Mammary epithelial cell (primary cell): Measurements from ENCODE around the gene ZC3H4.

Experiments used
- EZH2 ChIP-seq: IDR thresholded peaks from 2 replicates; pipeline ENCODE4 v1.6.1; 2012; ENCODE audit warnings: low read length, inconsistent platforms, borderline replicate concordance
- TF ChIP-seq, protein P1 (sequence below), 2 donors: IDR thresholded peaks in 1 of 2; conservative IDR thresholded peaks in 1 of 2; 2 replicates each; pipeline ENCODE4 v1.5.1; 2011 to 2012; ENCODE audit warnings: inconsistent platforms in 2 of 2, low read length in 2 of 2, mild to moderate bottlenecking in 2 of 2, control low read depth in 1 of 2, low read depth in 1 of 2; ENCODE audit not compliant: insufficient read depth in 1 of 2; ENCODE audit errors: extremely low read depth in 1 of 2

DNA sequence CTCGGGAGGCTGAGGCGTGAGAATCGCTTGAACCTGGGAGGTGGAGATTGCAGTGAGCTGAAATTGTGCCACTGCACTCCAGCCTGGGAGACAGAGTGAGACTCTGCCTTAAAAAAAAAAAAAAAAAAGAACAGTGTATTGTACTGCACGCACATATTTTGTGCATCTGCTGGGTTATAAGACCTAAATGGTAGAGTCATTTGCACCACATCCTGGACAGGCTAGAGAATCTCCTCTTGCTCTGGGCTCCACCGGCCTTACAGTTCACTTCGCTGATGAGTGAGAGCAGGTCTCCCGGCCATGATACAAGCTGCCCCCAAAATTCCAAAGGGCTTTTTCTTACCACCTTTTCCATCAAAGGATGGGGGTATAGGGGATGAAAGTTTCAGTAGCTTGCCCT, 9.8 kb upstream of the ZC3H4 start:
- no peak for TF ChIP-seq EZH2
- TF ChIP-seq, protein P1, sequence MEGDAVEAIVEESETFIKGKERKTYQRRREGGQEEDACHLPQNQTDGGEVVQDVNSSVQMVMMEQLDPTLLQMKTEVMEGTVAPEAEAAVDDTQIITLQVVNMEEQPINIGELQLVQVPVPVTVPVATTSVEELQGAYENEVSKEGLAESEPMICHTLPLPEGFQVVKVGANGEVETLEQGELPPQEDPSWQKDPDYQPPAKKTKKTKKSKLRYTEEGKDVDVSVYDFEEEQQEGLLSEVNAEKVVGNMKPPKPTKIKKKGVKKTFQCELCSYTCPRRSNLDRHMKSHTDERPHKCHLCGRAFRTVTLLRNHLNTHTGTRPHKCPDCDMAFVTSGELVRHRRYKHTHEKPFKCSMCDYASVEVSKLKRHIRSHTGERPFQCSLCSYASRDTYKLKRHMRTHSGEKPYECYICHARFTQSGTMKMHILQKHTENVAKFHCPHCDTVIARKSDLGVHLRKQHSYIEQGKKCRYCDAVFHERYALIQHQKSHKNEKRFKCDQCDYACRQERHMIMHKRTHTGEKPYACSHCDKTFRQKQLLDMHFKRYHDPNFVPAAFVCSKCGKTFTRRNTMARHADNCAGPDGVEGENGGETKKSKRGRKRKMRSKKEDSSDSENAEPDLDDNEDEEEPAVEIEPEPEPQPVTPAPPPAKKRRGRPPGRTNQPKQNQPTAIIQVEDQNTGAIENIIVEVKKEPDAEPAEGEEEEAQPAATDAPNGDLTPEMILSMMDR (conservative IDR thresholded peaks at IDR 0.05 in 1 of 2, IDR thresholded peaks at IDR 0.05 in 1 of 2; ENCODE audit: extremely low read depth in 1 of 2, insufficient read depth in 1 of 2, low read depth in 1 of 2, low read length in 2 of 2): no peak
